Endothelial cell of umbilical vein (primary cell): ENCODE measurements around the gene LYRM4.

Source experiments
- EZH2 ChIP-seq: IDR thresholded peaks from 2 replicates; pipeline ENCODE4 v1.6.1; 2012; ENCODE audit warnings: borderline replicate concordance, low read depth, mild to moderate bottlenecking, moderate library complexity, low read length, inconsistent platforms; ENCODE audit not compliant: severe bottlenecking
- FOS ChIP-seq: IDR thresholded peaks from 2 replicates; pipeline ENCODE4 v1.6.1; 2011; ENCODE audit warnings: mild to moderate bottlenecking, low read length, moderate library complexity, borderline replicate concordance; ENCODE audit not compliant: insufficient read depth
- MYC ChIP-seq: IDR thresholded peaks from one replicate; pipeline ENCODE4 v1.6.1; 2011; ENCODE audit warnings: mild to moderate bottlenecking, low read depth, low read length
- POLR2A ChIP-seq: IDR thresholded peaks from 2 replicates; pipeline ENCODE4 v1.6.1; 2012; ENCODE audit warnings: low read depth, mild to moderate bottlenecking, control low read depth, low read length
- POLR2AphosphoS5 ChIP-seq: IDR thresholded peaks from 2 replicates; pipeline ENCODE4 v1.6.1; 2012; ENCODE audit warnings: low read depth, mild to moderate bottlenecking, control low read depth, low read length, moderate library complexity; ENCODE audit not compliant: insufficient read depth
- TF ChIP-seq, protein P1 (sequence below), 2 donors: IDR thresholded peaks; 1 replicate in 1 of 2; 2 replicates in 1 of 2; pipeline ENCODE4 v1.5.1; 2011; ENCODE audit warnings: low read length in 2 of 2, mild to moderate bottlenecking in 2 of 2, moderate library complexity in 2 of 2, control low read depth in 1 of 2, inconsistent platforms in 1 of 2, low read depth in 1 of 2; ENCODE audit not compliant: insufficient read depth in 1 of 2; ENCODE audit errors: extremely low read depth in 1 of 2
- TF ChIP-seq, protein P2 (sequence below): IDR thresholded peaks from 2 replicates; pipeline ENCODE4 v1.6.1; 2011; ENCODE audit not compliant: insufficient read depth, insufficient read length

DNA sequence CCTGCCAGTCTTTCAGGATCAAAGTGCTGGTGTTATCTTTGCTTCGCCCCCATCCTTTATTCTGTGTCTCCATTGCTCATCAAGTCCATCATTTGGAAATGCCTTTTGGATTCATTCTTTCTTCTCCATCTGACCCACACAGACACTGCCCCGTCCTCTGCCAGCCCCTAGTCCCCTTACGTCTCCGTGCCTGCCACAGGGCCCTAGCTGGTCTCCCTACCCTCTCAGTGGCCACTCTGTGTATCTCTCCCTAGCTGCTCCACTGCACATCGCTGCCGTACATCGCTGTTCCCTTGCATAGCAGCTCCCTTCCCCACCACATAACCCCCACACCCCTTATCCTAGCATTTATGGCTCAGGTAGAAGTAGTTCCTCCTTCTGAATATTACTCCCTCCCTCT, 159.9 kb downstream of the LYRM4 start:
- TF ChIP-seq EZH2 (no peak), MYC (no peak), POLR2A (no peak), POLR2AphosphoS5 (no peak), FOS (no peak)
- TF ChIP-seq, protein P1, sequence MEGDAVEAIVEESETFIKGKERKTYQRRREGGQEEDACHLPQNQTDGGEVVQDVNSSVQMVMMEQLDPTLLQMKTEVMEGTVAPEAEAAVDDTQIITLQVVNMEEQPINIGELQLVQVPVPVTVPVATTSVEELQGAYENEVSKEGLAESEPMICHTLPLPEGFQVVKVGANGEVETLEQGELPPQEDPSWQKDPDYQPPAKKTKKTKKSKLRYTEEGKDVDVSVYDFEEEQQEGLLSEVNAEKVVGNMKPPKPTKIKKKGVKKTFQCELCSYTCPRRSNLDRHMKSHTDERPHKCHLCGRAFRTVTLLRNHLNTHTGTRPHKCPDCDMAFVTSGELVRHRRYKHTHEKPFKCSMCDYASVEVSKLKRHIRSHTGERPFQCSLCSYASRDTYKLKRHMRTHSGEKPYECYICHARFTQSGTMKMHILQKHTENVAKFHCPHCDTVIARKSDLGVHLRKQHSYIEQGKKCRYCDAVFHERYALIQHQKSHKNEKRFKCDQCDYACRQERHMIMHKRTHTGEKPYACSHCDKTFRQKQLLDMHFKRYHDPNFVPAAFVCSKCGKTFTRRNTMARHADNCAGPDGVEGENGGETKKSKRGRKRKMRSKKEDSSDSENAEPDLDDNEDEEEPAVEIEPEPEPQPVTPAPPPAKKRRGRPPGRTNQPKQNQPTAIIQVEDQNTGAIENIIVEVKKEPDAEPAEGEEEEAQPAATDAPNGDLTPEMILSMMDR (IDR thresholded peaks at IDR 0.05; ENCODE audit: extremely low read depth in 1 of 2, insufficient read depth in 1 of 2, low read depth in 1 of 2, low read length in 2 of 2) = no peak
- TF ChIP-seq, protein P2, sequence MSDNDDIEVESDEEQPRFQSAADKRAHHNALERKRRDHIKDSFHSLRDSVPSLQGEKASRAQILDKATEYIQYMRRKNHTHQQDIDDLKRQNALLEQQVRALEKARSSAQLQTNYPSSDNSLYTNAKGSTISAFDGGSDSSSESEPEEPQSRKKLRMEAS = no peak
